ENCODE data around the gene PUM2.
A peak's percentile ranks its signal among the peaks of the same experiment; 100 is the strongest.
"Not testable (repeated sequence)": the region's sequence is repeated elsewhere in the genome, so short reads cannot be mapped to it uniquely, and the experiment has no call there.

The PUM2 gene

DNA sequence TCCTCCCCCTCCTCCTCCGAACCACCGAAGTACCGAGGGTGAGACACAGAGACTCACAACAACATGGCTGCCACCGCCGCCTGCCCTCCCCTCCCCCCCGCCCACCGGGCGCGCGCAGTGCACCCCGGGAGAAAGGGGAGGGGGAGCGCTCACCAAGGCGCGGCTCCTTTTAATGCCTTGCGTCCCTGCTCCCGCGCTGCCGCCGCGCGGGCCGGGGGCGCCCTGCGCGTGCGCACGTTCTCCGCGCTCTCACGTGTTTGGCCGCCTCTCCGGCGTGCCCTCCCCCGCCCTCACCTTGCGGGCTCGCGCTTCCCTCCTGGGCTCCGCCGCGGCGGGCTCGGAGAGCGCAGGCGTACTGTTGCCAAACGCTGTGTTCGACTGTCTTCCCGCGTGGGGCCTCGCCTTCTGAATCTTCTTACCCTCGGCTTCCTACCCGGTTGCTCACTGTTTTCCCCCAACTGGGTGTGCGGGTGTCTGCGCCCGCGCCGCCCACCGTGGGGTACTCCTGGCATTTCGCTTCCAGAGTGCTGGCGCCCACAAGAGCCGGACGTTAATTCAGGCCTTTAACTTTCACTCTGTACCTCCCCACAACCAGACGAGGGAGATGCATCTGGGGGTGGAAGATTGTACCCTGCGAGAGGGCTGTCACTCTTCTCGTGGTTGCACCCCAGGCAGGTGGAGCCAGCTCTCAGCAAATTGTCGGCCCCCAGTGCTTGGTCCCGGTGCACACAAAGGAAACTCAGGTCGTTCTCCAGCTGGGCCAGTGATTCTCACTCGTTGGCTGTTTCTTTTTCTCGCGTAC is at the start of gene PUM2:
TSS of gene PUM2 (minus strand) at position 92 of the 802 bp plus-strand sequence. CDS start 23,484 bp downstream, outside the sequence.
- DNase-seq = peak; percentile 97

GRCh38 chr2:20400306-20400705 is 49.7 kb upstream of the PUM2 start:
- DNase-seq = no peak

GRCh38 chr2:20398956-20399567 is 48.4 kb upstream of the PUM2 start:
- peak; percentile 25 for DNase-seq

GRCh38 chr2:20397811-20398447 is 47.3 kb upstream of the PUM2 start:
- no peak for DNase-seq

GRCh38 chr2:20396356-20397000 is 45.8 kb upstream of the PUM2 start:
- no peak for DNase-seq

DNA sequence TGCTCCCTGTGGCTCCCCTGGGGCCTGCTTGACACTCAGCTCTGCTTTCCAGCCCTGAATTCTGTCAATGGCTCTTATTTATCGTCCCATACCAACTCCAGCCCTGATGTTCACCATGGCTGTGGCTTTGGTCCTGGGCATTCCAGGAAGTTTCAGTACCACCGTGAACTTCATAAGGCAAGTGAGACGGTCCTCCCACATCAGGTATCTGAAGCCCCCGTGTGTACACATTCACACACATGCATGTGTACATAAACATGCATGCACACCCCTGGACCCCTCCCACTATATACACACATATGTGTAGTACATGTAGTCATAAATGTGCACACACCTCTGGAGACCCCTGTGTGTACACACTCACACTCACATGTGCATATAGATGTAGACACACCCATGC is 43.3 kb upstream of the PUM2 start:
- DNase-seq = no peak

- no peak for DNase-seq
Measured at GRCh38 chr2:20391951-20392699, 41.5 kb upstream of the PUM2 start.

- DNase-seq = peak; percentile 10
Measured at GRCh38 chr2:20390524-20391123, 40.0 kb upstream of the PUM2 start.

DNA sequence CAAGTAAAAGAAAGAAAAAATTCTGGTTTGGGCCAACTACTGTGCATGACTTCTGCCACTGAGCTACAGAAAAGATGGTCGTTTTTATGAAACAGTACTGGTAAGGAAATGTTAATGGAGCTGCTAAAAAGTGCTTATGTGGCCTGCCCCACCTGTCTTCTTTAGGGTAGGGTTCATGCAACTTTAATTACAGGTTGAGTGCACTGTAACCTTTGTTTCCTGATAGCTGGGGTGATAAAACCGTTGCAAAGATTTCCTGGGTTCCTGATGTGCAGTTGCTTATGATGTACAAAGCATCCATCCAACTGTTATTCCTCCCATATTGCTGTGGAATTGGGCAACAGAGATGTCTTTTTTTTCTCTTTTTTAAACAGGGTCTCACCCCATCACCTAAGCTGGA is 34.3 kb upstream of the PUM2 start:
- no peak for DNase-seq

DNA sequence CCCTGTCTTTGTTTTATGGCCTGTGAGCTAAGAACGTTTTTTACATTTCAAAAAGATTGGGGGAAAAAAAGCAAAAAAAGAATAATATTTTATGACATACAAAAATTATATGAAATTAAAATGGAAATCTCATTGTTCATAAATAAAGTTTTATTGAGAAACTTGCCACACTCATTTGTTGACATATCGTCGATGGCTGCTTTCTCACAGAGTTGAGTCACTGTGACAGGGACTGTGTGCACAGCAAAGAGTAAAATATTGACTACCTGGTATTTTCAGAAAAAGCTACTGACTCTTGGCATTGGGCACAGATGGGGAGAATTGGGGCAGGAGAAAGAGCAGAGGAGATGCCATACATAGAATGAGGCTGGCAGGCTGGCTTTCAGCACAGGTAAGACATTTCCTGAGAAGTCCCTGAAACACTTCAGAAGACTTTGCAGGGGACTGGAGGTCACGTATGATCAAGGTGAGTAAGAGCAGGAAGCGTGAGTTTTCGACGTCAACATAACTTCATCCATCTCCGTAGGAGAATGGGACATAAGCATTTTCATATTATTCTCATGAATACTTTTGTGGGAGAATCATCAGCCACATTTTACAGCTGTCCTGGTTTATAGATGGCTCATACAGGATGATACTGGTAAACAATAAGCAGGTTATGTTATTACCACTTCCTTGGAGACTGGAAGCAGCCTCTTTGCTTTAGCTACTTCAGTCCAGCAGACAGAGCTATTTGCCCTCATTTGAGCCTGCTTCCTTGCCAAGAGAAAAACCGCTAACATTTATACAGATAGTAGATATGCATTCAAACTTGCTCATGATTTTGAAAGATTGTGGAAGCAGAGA is 32.5 kb upstream of the PUM2 start:
- peak; percentile 48 for DNase-seq

- DNase-seq = peak; percentile 35
Measured at GRCh38 chr2:20381457-20381856, 30.8 kb upstream of the PUM2 start.

GRCh38 chr2:20378891-20379519 is 28.4 kb upstream of the PUM2 start:
- DNase-seq = peak; percentile 70

DNA sequence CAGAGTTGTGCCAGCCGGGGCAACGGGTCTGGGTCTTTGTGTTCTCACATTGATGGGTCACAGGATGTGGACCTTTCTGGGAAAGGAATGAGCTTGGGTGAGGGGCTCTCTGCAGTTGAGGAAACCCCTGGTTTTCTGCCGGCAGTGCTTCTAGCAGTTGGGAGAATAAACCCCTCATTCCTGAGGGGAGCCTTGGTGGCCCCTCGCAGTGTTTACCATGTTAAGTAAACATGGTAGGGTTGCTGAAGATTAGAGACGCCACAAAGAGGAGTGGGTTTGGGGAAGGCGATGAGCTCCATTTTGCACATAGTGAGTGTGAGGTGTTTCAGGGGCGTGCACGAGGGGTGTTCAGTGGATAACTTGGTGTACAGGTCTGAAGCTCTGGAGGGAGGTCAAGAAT is 27.7 kb upstream of the PUM2 start:
- DNase-seq = no peak

DNA sequence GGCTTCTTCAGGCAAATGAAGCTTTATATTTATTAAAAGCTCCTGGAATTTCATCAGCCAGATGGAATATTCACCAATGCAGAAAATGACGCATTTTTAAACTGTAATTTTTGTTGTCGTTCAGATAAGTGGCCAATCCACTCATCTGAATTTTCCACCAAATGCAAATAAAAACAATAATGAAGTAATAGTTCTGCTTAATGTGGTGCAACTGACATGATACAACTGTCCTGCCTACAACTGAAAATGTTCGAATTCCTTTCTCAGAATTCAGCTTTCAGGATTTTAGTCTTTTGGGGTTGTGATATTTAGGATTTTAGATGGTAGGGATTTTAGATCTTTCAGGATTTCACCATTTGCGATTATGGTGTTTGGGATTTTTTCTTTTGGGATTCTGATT is 27.1 kb upstream of the PUM2 start:
- DNase-seq = no peak

GRCh38 chr2:20374982-20375381 is 24.3 kb upstream of the PUM2 start:
- not testable (repeated sequence) for DNase-seq

DNA sequence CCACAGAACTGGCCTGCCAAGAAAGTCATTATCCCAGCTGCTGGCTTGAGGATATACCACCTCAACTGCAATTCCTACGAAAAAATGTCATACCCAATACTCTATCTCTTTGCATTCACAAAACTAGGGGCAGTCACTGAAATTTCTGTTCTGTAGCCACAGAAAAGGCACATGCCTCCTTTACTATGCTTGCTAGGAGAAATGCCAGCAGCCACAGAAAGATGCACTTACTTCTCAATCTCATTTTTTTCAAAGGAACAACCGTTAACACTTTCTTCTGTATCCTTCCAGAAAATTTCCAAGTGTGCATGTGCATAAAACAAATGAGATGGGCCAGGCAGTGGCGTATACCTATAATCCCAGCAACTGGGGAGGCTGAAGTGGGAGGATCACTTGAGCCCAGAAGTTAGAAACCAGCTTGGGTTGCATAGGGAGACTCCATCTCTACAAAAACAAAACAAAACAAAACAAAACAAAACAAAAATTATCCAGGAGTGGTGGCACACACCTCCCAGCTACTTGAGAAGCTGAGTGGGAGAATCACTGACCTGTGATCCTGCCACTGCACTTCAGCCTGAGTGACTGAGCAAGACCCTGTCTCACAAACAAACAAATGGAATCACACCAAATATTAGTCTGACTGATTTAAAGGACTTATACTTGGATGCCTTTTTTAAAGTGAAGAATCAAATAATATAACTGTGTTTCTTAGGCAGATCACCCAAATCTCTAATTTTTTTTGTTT is 22.4 kb upstream of the PUM2 start:
- DNase-seq = no peak

GRCh38 chr2:20371323-20372025 is 20.8 kb upstream of the PUM2 start:
- no peak for DNase-seq

DNA sequence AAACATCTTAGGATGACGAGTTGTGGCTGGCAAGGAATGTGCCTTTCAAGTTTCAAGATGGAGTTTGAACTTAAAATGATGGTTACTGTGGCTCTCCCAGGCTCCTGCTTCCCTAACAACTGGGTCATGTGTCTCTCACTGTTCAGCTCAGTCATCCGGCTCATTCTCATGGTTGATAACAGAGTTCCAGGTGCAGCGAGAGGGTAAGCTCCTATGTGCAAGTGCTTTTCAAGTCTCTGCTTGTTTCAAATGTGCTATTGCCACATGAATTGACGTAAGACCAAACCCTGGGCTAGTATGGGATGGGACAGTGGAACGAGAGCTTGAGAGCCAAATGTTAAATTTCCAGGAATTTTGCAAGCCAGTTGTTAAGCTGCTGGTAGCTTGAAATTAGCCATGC is 19.5 kb upstream of the PUM2 start:
- no peak for DNase-seq

- no peak for DNase-seq
Measured at GRCh38 chr2:20369366-20369765, 18.7 kb upstream of the PUM2 start.
